Kidney capillary endothelial cell (primary cell): ENCODE measurements around the gene TNFRSF1A.

ENCODE experiments used
- DNase-seq: peaks from one replicate; pipeline ENCODE4 v3.0.0-alpha.2; 2018; ENCODE audit warnings: low spot score

The TNFRSF1A gene

DNA sequence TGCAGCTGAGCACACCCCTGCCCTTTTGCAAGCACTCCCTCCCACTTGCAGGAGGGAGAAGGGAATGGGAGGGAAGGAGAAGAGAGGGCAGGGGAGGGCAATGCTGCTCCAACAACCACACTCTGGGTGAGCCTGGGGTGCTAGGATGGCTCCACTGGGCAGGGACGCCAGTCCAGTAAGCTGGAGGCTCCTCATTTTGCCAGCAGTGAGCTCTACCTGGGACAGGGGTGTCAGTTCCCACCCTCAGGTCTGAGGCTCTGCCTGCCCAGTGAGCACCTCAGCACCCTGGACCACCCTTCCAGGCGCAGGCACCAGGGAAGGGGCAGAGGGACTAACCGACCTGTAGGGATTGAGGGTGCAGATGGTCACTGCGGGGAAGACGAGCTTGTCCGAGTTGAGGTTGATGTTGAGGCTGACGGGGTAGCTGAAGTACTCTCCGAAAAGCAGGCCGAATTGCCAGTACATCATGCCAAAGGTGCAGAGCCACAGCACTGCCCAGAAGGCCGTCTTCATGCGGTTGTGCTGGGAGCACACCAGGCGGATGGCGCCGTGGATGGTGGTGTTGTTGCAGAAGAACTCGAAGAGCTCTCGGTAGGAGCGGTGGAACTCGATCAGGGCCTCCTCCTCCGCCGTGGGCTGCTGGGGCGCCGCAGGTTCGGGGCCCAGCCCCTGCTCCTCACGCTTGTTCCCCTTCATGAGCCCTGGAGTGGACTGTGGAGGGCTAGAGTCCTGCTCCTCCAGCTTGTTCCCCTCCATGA, 32.3 kb upstream of the TNFRSF1A start:
- DNase-seq: no peak

GRCh38 chr12:6373022-6373787, 31.3 kb upstream of the TNFRSF1A start:
- no peak for DNase-seq

GRCh38 chr12:6372403-6373003, 30.6 kb upstream of the TNFRSF1A start:
- DNase-seq: peak; percentile 52

DNA sequence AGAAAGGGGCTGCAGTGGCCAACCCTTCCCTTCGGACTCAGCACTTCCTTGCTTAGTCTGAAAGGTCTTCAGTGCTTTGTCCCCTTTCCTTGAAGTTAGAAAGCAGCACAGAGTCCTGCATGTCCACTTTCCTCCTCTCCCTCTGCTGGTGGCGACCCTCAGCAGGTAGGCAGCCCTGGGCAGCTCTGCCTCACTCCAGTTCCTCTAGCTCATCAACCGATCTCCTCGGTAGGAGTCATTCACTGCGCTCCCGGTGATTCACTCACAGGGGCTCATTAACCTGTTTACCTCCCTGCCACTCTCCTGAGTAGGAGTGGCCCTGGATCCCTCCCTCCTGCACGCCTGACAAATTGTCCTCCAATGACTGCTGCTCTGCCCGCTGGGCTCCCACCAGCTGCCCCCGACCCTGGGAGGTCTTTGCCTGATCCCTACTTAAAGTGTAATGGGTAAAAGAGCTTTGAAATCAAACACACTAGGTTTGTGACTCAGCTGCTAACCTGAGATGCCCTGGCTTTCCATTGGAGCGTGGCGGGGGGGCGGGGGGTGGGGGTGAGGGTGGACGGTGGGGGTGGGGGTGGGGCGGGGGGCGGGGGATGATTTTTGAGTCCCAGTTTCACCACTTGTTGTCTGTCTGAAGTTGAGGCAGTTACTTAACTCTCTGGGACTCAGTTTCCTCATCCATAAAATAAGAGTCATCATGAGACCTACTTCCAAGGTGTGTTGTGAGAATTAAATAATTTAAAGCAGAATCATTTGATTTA, 29.3 kb upstream of the TNFRSF1A start:
- no peak for DNase-seq

- no peak for DNase-seq
These were observed 28.7 kb upstream of the TNFRSF1A start for GRCh38 chr12:6370576-6370935.

- DNase-seq: no peak
These were observed 28.2 kb upstream of the TNFRSF1A start for GRCh38 chr12:6369916-6370575.

GRCh38 chr12:6368906-6369525, 27.1 kb upstream of the TNFRSF1A start:
- DNase-seq: no peak

DNA sequence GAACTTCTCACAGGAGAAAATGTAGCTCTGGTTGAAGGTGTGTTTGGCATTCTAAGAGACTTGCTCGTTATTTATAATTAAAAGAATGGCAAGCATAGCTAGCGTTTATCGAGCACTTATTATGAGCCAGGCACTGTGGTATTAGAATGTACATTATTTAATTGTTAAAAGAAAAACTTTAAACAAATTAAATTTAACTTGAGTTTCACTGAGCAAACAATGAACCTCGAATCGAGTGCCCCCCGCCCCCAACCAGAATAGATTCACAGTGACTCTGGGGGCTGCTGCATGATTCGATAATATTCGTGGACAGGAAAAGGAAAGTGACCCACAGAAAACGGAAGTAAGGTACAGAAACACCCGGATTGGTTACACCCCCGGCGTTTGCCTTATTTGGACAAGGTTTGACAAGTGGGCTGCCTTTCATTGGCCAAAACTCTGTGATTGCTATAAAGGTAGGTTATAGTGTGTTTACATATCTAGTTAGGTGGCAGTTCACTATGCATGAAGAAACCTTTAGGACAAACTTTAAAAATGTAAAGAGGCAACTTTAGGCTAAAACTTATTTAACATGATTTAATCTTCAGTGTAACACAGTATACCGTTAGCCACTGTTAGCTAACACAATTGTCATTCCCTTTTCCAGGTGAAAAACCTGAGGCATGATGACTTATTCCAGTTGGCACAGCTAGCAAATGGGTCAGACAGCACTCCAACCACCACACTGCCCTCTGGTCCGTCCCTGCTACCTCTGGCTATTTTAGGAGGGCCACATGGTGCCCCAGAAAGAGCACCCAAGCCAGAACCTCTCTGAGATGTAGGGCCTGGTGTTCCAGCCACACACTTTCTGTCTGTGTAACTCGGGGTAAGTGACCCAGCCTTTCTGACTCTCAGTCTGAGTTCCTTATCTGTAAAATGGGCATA, 26.4 kb upstream of the TNFRSF1A start:
- DNase-seq: peak; percentile 26

DNA sequence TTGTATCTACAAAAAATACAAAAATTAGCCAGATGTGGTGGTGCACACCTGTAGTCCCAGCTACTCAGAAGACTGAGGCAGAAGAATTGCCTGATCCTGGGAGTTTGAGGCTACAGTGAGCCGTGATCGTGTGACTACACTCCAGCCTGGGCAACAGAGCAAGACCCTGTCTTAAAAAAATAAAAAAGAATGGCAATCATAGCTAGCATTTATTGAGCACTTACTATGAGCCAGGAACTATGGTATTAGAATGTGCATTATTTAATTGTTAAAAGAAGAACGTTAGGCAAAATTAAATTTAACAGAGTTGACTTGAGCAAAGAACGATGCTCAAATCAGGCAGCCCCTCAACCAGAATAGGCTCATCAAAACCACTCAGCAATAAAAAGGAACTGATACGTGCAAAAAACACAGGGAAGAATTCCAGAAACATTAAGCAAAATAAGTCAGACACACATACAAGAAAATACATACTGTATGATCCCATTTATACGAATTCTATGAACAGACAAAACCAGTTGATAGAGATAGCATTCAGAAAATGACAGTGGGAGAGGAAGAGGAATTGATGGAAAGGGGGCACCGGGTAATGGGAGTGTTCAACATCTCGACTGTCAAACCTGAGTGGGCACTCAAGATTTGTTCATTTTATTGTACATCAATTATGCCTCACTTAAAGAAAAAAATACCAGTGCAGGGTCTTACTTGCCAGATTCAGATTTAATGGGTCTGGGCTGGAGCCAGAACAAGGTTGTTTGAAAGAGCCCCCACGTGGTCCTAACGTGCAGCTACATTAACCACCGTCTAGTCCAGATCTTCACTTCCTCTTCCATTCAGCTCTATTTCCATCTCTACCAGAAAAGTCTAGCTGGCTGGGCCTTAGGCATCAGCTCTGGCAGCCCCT, 25.4 kb upstream of the TNFRSF1A start:
- peak; percentile 40 for DNase-seq

DNA sequence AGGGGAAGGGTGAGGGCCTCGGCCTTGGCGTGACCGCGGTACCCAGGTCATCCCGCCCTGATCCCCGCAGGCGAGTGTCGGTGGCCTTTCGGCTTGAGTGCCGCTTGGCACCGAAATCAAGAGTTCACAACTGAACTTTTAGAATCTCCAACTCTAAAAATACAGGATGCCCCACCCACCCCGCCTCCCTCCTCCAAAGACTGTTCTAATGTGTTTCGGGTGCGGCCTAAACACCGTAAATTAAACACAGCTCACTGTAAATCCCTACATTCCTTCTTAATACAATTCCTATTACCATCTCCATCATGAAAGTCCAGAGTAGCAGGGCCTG, 22.1 kb upstream of the TNFRSF1A start:
- DNase-seq: no peak

- peak; percentile 65 for DNase-seq
These were observed 21.6 kb upstream of the TNFRSF1A start for GRCh38 chr12:6363330-6364043.

DNA sequence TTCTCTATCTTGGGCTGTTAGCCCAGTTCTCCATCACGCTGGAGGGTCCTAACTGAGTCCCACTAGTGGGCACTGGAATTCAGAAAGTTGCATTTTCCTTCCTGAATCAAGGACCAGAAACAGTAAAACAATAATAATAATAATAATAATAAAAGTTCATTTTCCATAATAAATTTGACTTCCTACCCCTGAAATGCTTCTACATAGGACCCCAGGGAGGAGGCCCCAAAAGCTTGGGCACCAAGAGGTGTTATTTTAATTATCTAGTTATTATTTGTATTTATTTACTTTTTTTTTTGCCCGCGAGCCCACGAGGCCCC, 21.1 kb upstream of the TNFRSF1A start:
- DNase-seq: no peak

GRCh38 chr12:6362403-6362802, 20.5 kb upstream of the TNFRSF1A start:
- no peak for DNase-seq

DNA sequence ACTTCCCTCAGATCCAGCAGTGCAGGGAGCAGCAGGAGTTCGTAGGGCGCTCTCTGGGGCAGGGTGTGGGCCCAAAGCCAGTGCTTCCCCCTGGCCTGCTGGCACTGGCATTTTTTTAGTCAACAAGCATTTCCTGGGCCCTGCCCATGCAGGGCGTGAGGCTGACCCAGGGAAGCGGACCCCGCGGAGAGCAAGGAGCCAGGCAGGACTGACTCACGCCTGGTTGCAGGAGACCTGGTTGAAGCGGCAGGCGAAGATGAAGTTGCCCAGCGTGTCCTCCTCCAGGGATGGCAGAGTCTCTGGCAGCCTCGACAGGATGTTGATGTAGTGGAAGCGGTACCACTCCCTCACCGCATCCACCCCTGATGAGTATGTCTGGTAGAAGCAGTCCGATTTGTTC, 20.0 kb upstream of the TNFRSF1A start:
- DNase-seq: no peak

DNA sequence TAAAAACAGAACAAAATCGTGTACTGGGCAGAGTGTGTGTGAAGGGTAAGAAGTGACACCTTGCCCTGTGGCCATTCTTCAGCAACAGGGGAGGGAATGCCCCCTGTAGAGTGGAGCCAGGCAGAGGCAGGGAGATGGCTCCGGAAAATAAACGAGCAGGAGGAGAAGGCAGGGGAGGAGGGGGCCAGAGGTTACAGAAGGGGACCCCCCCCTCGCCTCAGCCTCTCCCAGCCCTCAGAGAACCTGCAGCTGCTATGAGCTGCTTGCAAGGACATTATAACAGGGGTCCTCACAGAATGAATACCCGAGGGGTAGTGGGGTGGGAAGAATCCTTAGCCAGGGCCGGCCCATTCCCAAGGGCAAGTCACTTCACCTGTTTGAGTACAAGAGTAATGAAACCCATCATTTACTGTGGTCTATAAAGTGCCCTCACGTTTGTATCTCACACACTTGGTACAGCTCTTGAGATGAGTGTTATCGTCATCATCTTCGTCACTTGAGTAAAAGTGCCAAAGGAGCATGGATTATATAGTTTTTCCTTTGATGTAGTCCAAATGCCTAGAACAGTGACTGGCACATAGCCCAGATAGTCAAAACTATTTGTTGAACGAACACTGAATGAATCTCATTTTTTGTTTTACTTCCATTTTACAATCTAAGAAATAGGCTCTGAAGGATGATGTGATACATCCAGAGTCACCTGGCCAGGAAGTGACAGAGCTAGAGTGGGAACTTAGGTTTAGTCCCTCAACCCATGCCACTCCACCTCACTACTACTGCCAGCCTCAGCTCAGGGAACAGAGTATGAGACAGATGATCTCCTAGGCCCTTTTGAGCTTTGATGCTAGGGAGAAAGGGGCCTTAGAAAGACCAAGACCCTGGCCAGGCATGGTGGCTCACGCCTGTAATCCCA, 19.0 kb upstream of the TNFRSF1A start:
- no peak for DNase-seq

DNA sequence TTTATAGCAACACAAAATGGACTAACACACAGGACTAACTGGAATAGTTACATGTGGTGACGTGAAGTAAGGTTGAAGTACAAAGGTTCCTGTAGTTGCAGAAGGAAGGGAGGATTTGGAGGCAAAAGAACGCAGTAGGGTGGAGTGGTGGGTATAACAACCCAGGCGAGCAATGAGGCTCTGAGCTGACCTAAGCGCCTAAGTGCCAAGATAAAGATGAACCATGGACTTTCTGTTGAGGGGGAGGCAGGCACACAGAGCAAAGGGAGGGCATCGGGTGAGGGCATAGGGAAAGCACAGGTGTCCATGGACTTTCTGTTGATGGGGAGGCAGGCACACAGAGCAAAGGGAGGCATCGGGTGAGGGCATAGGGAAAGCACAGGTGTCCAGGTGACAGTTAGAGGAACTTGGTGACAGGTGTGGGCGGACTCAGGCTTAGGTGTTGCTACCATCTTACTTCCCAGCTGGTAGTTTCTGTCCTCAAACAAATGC, 18.2 kb upstream of the TNFRSF1A start:
- no peak for DNase-seq

DNA sequence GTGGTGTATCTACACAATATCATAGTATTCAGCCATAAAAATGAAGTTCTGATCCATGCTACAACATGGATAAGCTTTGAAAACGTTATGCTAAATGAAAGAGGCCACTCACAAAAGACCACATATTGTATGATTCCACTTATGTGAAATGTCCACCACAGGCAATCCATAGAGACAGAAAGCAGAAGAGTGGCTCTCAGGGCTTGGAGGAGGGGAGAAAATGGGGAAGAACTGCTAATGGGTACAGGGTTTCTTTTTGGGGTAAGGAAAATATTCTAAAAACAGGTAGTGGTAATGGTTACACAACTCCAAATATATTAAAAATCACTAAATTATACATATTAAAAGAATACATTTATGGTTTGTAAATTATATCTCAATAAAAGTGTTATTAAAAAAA, 17.0 kb upstream of the TNFRSF1A start:
- no peak for DNase-seq

DNA sequence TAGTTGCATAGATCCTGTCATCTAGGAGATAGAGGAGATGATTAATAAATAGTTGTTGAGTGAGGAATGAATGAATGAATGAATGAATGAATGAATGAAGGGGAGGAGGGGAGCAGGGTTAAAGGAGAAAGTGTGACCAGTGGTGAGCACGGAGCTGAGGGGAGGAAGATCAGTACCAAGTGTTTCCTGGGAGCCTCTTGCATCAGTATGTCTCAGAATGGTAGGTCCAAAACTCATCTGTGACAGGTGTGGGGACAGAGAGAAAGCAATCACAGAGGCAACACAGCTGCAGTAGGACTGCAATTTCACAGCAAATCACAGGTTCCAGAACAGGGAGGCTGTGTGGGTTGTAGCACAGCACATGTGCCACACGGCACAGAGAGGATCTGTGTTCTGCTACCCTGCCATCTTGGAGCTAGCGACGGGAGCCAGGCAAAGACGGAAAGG, 14.5 kb upstream of the TNFRSF1A start:
- DNase-seq: no peak
